Stimulated activated CD8-positive, alpha-beta memory T cell treated with anti-CD3 and anti-CD28 coated beads, Interleukin-4, amount 100 ng/mL, for 4 hours (primary cell): ENCODE data around the gene LITAF.
"Not testable (repeated sequence)": the region's sequence is repeated elsewhere in the genome, so short reads cannot be mapped to it uniquely, and the experiment has no call there.

Source experiments
- DNase-seq, 2 donors: peaks; one replicate each; pipeline ENCODE4 v3.0.0-alpha.2; 2020; ENCODE audit warnings: low read depth in 2 of 2, low spot score in 1 of 2

The LITAF gene

GRCh38 chr16:11601425-11601824 is 14.7 kb upstream of the LITAF start:
- DNase-seq = no peak

DNA sequence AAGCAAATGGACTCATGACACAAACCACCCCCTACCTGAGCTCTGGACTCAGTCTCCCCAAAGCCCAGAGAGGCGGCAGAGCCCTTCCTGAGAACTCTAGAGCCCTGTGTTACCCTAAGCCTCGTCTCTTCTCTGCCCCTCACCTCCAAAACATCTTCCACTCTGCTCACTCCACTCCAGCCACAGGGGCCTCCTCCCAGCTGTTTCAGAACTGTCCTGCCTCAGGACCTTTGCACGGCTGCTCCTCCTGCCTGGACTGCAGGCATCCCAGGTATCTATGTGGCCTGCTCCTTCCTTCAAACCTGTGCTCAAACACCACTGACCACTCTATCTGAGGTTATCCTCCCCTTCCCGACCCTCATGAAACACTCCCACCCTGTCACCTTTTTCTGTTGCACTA is 12.9 kb upstream of the LITAF start:
- no peak for DNase-seq

GRCh38 chr16:11597235-11598095 is 10.7 kb upstream of the LITAF start:
- no peak for DNase-seq

- no peak for DNase-seq
Measured at GRCh38 chr16:11596572-11597226, 10.0 kb upstream of the LITAF start.

DNA sequence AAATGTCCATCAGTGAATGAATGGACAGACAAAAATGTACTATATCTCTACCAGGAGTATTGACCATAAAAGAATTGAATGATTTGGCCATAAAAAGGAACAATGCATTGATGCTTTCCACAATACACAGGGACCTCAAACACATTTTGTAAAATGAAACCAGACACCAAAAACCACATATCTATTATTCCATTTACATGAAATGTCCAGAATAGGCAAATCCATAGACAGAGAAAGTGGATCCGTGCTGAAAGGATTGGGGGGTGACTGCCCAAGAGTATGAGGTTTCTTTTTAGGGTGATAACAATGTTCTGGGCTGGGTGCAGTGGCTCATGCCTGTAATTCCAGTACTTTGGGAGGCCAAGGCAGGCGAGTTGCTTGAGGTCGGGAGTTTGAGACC is 6.9 kb upstream of the LITAF start:
- DNase-seq = no peak

DNA sequence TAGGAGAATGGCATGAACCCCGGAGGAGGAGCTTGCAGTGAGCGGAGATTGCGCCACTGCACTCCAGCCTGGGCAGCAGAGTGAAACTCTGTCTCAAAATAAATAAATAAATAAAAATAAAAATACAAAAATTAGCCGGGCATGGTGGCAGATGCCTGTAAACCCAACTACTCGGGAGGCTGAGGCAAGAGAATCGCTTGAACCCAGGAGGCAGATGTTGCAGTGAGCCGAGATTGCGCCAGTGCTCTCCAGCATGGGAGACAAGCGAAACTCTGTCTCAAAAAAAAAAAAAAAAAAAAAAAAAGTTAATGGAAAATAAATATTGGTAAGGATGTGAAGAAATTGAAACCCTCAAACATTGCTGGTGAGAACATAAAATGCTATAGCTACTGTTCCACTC is 6.4 kb upstream of the LITAF start:
- DNase-seq = not testable (repeated sequence)

DNA sequence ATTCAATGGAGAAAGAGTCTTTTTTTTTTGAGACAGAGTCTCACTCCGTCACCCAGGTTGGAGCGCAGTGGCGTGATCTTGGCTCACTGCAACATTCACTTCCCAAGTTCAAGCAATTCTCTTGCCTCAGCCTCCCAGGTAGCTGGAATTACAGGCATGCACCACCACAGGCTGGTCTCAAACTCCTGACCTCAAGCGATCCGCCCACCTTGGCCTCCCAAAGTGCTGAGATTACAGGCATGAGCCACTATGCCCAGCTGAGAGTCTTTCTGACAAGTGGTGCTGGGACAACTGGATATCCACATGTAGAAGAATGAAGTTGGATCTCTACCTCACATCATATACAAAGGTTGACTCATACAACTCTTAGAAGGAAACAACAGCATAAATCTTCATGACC is 4.9 kb upstream of the LITAF start:
- not testable (repeated sequence) for DNase-seq

DNA sequence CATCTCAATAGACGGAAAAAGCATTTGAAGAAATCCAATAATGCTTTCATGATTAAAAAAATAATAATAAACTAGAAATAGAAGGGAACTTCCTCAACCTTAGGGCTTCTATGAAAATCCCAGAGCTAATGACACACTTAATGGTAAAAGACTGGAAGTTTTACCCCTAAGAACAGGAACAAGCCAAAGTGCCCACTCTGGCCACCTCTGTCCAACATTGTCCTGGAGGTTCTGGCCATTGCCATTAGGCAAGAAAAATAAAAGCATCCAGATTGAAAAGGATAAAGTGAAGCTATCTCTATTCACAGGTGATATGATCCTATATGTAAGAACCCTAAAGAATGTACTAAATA is 2.5 kb upstream of the LITAF start:
- DNase-seq = no peak

DNA sequence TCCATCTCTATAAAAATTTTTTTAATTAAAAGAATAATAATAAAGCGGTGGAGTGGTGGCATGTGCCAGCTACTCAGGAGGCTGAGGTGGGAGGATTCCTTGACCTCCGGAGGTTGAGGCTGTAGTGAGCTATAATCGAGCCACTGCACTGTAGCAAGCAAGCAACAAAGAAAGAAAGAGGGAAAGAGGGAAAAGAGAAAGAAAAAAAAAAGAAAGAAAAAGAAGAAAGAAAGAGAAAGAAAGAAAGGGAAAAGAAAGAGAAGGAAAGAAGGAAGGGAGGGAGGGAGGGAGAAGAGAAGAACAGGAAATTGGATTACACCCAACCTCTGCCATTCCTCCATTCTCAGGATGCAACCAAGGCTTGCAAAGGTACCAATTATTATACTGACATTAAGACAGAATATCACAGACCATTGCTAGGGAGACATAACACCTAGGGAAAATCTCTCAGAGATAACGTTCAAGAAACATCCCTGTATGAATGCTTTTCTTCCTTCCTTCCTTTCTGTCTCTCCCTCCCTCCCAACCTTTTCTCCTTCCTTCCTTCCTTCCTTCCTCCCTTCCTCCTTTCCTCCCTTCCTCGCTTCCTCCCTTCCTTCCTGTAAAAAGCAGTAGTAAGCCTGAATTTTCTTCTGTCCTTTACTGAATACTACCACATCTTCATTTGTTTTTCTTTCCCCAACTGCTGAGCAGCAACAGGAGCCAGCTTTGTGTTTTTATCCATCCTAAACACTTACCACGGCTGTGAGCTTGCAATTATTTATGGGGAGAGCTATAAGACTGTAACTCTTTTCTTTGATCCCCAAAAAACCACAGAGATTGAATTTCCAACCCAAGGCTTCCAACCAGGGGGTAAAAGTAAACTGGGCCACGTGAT is 1.8 kb upstream of the LITAF start:
- DNase-seq = no peak

GRCh38 chr16:11587643-11588247 is 1.0 kb upstream of the LITAF start:
- no peak for DNase-seq

GRCh38 chr16:11586378-11586855 is 302 bp downstream of the LITAF start:
- no peak for DNase-seq

GRCh38 chr16:11585460-11586377 is 1.0 kb downstream of the LITAF start:
- DNase-seq = no peak

DNA sequence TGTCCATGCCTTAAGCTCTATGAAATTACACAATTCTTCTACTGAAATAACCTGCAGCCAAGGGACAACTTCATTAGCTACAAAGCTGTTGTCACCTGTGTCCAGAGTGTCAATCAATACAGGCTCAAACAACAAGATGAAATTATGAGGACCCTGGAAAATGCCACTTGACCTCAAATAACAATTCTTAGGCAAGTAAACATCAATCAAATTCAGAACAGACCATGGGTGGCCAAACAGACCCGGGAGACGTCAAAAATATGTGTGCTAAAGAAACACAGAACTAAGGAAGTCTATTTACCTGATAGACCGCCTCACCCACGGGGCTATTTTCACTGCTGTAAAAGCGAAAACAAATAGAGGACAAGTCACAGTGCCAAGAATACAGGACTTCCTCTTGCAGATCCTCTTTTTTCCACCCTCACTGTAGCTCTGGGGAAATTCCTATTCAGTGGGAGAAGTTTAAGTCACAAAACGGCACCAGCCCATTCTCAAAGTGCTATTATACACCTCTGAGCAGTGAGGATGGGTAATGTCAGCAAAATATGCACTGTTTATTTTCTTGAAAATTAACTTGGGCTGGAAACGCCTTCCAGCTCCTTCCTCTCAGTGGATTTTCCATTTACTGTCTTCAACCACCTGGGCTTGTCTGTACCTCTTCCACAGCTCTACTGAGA is 2.7 kb downstream of the LITAF start:
- DNase-seq = no peak

GRCh38 chr16:11583166-11583565 is 3.6 kb downstream of the LITAF start:
- DNase-seq = no peak

- no peak for DNase-seq
Measured at GRCh38 chr16:11582157-11582814, 4.4 kb downstream of the LITAF start.

GRCh38 chr16:11581678-11582077 is 5.0 kb downstream of the LITAF start:
- DNase-seq = no peak

DNA sequence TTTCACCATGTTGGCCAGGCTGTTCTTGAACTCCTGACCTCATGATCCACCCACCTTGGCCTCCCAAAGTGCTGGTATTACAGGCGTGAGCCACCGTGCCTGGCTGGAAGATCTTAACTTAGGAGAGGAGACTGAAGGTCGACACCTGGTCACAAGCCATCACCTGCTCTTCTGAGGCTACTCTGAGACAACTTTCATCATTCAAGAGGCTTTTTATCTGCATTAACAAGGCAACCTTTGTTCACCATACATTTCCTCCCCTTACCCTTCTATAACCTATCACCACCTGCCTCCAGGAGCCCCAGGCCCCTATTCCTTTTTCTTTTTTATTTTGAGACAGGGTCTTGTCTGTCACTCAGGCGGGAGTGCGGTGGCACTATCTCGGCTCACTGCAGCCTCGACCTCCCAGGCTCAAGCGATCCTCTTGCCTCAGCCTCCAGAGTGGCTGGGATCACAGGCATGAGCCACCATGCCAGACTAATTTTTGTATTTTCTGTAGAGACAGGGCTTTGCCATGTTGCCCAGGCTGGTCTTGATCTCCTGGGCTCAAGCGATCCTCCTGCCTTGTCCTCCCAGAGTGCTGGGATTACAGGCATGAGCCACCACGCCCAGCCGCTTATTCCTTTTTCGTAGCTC is 6.2 kb downstream of the LITAF start:
- DNase-seq = no peak

GRCh38 chr16:11577290-11577660 is 9.4 kb downstream of the LITAF start:
- not testable (repeated sequence) for DNase-seq
